Activated T-cell treated with anti-CD3 and anti-CD28 coated beads, Interleukin-2, amount 50 U/mL, for 1 hour (primary cell): ENCODE data around the gene LMAN1.

Experiments used
- DNase-seq: peaks from one replicate; pipeline ENCODE4 v3.0.0-alpha.2; 2020

The LMAN1 gene, protein sequence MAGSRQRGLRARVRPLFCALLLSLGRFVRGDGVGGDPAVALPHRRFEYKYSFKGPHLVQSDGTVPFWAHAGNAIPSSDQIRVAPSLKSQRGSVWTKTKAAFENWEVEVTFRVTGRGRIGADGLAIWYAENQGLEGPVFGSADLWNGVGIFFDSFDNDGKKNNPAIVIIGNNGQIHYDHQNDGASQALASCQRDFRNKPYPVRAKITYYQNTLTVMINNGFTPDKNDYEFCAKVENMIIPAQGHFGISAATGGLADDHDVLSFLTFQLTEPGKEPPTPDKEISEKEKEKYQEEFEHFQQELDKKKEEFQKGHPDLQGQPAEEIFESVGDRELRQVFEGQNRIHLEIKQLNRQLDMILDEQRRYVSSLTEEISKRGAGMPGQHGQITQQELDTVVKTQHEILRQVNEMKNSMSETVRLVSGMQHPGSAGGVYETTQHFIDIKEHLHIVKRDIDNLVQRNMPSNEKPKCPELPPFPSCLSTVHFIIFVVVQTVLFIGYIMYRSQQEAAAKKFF

GRCh38 chr18:59358712-59359575 lies at the start of gene LMAN1:
TSS of gene LMAN1 (minus strand) at chr18:59359265. CDS start at chr18:59359244, 21 bp downstream.
- DNase-seq = peak; percentile 91

DNA sequence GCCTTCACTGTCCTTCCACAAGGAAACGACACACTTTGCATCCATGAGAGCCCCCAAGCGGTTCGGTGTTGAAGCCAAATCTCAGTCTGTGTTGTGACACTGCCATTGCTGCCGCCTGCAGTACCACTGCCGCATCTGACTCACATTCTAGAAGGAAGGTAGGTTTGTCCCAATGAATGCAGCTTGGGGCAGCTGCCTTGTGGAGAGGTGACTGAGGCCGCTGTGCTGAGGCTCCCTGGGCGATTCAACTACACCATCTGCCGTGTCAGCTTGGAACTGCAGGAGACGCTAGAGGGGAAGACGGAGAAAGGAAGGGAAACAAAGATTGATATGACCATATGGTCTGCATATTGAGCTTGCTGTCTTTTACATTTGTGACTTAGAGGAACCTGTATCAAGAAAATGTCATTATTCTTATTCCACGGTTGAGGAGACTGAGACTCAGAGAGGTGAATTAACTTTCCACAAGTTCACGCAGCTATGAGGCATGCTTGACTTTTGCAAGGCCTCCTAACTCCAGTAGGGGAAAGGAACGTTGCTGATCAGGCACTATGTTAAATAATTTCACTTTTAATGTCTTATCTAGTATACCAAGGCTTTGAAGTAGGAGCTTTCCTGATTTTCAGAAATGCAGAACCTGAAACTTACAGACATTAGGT lies 43.5 kb upstream of the LMAN1 start:
- peak; percentile 70 for DNase-seq

GRCh38 chr18:59400407-59400806 lies 41.3 kb upstream of the LMAN1 start:
- DNase-seq = no peak

GRCh38 chr18:59395226-59396175 lies 36.4 kb upstream of the LMAN1 start:
- no peak for DNase-seq

DNA sequence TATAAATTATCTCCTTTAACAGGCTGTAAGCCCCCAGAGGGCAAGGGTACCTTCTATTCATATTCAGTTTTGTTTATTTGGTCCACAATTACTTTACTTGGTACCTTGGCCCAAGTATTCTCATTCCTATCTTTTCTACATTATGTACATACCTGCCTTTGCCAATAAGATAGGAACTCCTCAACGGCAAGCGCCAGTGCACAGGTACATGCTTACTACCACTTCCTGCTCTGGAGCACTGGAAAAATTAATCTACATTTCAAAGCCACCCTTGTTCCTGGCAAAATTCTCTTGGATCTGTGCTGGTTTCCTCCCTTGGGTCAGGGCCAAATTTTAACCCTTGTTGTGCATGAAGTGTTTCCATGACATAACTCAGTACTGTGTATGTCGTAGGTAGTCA lies 34.3 kb upstream of the LMAN1 start:
- DNase-seq = no peak

DNA sequence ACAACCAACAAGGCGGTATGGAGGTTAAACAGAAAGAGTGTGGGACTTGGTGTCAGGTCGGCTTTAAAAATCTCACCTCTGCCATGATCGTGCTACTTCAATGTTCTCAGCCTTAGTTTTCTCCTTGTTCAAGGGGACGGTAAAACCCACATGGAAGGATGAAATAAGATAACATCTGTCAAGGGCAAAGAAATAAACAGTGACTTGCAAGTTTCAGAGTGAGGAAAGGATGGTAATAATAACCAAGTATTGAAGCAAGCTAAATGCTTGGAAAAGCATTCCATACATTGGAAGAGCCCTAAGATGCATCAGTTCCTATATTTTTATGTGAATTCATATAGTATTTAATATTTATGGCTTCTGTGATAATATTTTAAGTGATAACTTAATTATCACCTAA lies 29.8 kb upstream of the LMAN1 start:
- no peak for DNase-seq

DNA sequence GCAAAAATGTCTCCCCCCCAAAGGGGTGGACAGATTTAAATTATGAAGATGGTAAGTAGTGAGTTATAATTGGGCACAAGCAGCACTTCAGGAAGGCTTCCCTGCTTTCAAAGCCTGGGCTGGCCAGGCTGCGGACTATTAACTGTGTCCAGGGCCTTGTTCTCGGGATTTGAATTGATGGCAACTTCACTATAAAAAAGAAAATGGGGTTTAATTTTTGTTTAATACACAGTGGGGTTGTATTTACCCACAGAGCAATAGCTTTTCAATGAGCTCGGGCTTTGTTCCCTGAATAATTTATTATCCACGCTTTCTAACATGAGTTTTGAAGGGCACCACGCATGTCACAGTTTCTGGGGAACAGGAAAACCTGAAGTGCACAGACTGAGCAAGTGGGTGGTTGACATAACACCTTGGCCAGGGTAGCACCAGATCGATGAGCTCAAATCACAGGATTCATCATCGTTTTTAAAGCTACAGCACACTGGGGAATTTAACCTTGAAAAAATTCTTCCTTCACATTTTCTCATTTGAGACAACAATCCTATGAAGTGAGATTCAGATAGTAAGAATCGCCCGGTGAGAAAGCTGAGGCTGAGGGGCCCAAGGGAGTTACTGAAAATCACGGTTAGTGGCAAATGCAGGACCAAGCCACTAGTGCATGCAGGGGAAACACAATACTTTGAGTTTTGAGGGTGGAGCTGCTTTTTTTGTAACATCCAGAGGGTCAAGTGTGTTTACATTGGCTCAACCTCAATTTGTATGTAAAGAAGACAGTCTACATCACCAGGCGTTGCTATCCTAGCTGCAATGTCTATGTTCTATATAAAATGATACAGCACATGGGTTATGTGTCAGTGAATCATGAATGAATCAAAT lies 28.9 kb upstream of the LMAN1 start:
- no peak for DNase-seq

- no peak for DNase-seq
Observed at GRCh38 chr18:59386909-59387686, 28.0 kb upstream of the LMAN1 start.

GRCh38 chr18:59385191-59385590 lies 26.1 kb upstream of the LMAN1 start:
- no peak for DNase-seq

DNA sequence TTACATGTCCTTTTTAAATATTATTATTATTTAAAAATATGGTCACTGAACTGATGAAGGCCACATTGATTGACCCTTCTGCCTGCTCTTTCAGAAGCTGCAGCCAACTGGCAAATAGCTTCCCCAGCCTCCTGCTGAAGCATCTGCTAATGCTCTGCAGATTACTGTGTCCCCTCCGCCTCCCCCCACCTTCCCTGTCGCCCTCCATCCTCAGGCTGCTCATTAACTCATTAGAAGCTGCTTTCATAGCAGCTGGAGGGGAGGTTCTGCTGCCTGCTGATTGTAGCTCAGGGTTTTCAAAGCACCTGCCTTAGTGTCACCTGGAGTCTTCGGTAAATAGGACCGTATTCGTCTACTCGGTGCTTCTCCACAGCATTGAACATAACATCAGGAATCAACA lies 24.8 kb upstream of the LMAN1 start:
- DNase-seq = no peak

DNA sequence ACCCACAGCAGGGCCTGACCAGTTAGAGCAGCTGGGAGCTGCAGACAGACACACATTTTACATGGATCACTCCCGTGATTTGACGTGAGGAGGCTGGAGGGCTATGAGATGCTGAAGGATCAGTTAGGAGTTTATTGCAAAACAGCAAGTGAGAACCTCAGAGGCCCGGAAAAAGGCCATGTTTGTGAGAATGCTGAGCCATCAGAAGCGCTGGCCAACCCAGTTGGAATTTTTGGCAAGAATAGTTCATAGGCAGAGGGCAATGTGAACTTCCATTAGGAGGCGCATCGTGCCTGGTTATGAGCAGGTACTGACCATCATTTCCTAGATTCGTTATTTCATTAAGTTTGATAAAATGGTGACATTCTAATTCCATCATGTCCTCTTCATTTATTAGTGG lies 23.3 kb upstream of the LMAN1 start:
- DNase-seq = no peak

DNA sequence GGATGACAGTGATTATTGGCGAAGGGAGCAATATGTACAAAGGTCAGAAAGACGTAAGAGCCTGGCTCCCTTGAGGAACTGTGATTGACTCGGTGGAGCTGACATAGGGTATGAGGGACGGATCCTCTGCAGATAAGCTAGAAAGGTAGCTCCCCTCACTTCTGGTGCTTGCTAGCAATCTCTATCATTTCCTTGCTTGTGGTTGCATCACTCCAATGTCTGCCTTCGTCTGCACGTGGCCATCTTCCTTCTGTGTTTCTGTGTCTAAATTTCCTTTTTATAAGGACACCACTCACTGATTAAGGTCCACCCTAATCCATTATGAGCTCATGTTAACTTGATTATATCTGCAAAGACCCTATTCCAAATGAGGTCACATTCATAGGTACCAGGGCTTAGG lies 22.9 kb upstream of the LMAN1 start:
- no peak for DNase-seq

DNA sequence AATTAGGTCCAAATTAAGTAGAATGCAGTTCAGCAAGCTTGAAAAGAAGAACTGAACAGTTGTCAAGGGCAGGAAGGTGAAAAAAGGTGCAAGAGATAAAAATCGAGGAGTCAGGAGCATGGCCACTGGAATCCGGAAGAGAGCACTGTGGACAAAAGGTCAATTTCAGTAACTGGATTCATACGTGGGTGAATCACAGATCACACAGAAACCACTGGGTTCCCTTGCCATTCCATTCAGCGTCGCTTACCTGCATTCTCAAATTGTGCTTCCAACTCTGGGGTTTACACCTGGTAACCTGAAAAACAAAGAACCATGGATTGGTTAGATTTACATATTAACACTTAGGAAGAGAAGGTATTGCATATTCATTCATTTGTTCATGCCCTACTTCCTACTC lies 21.6 kb upstream of the LMAN1 start:
- DNase-seq = no peak

DNA sequence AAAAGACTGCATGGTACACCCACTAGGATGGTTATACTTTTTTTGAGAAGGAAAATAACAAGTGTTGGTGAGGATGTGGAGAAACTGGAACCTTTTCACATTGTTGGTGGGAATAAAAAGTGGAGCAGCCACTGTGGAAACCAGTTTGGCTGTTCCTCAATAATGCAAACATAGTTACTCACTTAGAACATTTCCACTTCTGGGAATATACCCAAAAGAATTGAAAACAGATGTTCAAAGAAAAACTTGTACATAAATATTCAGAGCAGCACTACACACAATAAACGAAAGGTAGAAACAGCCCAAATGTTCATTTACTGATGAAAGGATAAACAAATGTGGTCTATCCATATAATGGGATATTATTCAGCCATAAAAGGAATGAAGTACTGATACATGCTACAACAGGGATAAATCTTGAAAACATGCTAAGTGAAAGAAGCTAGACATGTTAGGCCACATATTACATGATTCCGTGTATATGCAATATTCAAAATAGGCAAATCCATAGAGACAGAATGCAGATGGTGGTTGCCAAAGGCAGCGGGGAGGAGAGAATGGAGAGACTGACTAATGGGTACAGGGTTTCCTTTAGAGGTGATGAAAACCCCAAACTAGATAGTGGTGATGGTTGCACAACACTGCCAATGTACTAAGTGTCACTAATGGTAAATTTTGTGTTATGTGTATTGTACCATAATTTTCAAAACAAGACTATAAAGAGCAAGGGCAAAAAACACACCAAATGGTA lies 20.9 kb upstream of the LMAN1 start:
- DNase-seq = no peak

GRCh38 chr18:59377613-59378337 lies 18.7 kb upstream of the LMAN1 start:
- DNase-seq = no peak

- no peak for DNase-seq
Observed at GRCh38 chr18:59376351-59376935, 17.4 kb upstream of the LMAN1 start.

DNA sequence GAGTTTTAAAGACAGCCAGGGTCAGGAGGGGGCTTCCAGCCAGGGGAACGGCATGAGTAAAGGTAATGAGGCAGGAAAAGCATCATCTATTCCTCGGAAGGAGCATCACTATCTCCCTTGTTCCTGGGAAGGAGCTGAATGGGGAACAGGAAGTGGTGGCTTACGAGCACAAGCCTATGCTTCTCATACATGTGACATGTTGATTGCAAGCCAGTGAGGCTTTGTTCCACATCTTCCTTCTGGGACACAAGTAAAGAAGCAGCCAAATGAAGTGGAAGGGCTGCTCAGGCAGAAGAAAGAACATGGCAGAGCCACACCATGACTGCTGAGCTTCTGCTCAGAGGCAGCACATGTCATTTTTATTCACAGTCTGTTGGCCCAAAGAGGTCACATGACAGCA lies 15.1 kb upstream of the LMAN1 start:
- DNase-seq = no peak

- no peak for DNase-seq
Observed at GRCh38 chr18:59372975-59373374, 13.9 kb upstream of the LMAN1 start.
